Esophagus (tissue), 2 donors: ENCODE results near the gene RNF38. TPM values are rescaled to one million over a fixed set of nuclear protein-coding genes. Genes with fewer than 3 reads are reported as not detected.
"Not testable (repeated sequence)": the region's sequence is repeated elsewhere in the genome, so short reads cannot be mapped to it uniquely, and the experiment has no call there.

Source experiments
- H3K27ac ChIP-seq, 2 donors: one replicate each; pipeline ENCODE4 v1.5.1; 2013; ENCODE audit warnings: low read depth in 2 of 2, mild to moderate bottlenecking in 2 of 2, inconsistent platforms in 1 of 2, low read length in 1 of 2, moderate library complexity in 1 of 2
- H3K27me3 ChIP-seq, 2 donors: one replicate each; pipeline ENCODE4 v1.6.1; 2013; ENCODE audit warnings: low read length in 2 of 2, control low read depth in 1 of 2, mild to moderate bottlenecking in 1 of 2; ENCODE audit not compliant: insufficient read depth in 2 of 2, control insufficient read depth in 1 of 2
- H3K36me3 ChIP-seq, 2 donors: one replicate each; pipeline ENCODE4 v1.6.1; 2013; ENCODE audit warnings: low read length in 1 of 2; ENCODE audit not compliant: control insufficient read depth in 2 of 2, insufficient read depth in 2 of 2
- H3K4me1 ChIP-seq, 2 donors: one replicate each; pipeline ENCODE4 v1.6.1; 2013; ENCODE audit warnings: low read length in 1 of 2; ENCODE audit not compliant: control insufficient read depth in 2 of 2, insufficient read depth in 2 of 2
- H3K4me3 ChIP-seq, 2 donors: one replicate each; pipeline ENCODE4 v1.5.1; 2013; ENCODE audit warnings: low read length in 2 of 2, mild to moderate bottlenecking in 2 of 2, low read depth in 1 of 2, moderate library complexity in 1 of 2
- H3K9me3 ChIP-seq, 2 donors: one replicate each; pipeline ENCODE4 v1.6.1; 2013; ENCODE audit warnings: mild to moderate bottlenecking in 2 of 2, low read depth in 1 of 2, low read length in 1 of 2, moderate library complexity in 1 of 2; ENCODE audit not compliant: control insufficient read depth in 2 of 2, insufficient read depth in 1 of 2
- WGBS, 2 donors: extraction: QIAGEN DNeasy Blood & Tissue Kit; methylation state at CpG; one replicate each; pipeline ENCODE4 v1.1.7; 2013; 5-methylcytosine and 5-hydroxymethylcytosine counted together
- polyA plus RNA-seq, 2 donors: library from polyadenylated mRNA; stranded (reverse); fragments of 200-250 nt; gene quantifications; one replicate each; pipeline ENCODE4 v1.2.3, GENCODE V29; 2013
- donor health status: healthy with polysubstance abuse.
- donor health status: Bipolar disorder and iron deficiency.

Gene RNF38
- polyA plus RNA-seq, 2 donors: 5.0 to 7.7 TPM

DNA sequence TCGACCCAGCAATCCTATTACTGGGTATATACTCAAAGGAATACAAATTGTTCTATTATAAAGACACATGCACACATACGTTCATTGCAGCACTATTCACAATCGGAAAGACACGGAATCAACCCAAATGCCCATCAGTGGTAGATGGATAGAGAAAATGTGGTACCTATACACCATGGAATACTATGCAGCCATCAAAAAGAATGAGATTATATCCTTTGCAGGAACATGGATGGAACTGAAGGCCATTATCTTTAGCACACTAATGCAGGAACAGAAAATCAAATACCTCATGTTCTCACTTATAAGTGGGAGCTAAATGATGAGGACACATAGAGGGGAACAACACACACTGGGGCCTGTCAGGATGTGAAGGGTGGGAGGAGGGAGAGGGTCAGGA is 78.2 kb downstream of the RNF38 start:
- not testable (repeated sequence) for H3K9me3 ChIP-seq, H3K36me3 ChIP-seq, H3K4me3 ChIP-seq, H3K27ac ChIP-seq, H3K27me3 ChIP-seq
- WGBS, 2 donors: 87 to 91% methylated on average over 4 of the region's 4 CpGs
- H3K4me1 ChIP-seq: peaks cover 5 to 10% of the 10 kb centered on the region in 2 donors

DNA sequence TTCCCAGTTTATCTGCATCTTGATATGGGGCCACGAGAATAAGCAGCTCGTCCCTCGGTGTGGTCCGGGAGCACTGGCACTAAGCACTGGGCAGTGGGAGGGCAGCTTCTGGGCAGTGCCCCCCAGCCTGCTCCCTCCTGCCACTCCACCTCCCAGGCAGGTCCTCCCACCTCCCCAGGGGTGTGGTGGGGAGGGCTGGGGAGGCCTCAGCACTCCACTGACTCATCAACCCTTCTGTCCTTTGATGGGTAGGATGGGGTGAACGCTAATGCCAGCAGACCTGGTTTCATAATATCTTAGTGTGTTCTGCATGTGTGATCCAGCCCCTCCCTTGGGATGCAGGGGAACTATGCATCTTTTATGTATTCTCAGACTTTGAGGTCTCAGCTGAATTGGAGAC is 79.6 kb downstream of the RNF38 start:
- H3K4me3 ChIP-seq: no peak overlapping the region
- H3K27me3 ChIP-seq: no peaks in the 10 kb centered on the region
- no peaks in the 10 kb centered on the region for H3K36me3 ChIP-seq
- 64 to 86% methylated on average over 5 of the region's 5 CpGs for WGBS, 2 donors
- peak overlapping the region; percentile 54 to 93 for H3K27ac ChIP-seq
- H3K9me3 ChIP-seq: no peaks in the 10 kb centered on the region
- H3K4me1 ChIP-seq: peaks cover 5 to 10% of the 10 kb centered on the region in 2 donors

DNA sequence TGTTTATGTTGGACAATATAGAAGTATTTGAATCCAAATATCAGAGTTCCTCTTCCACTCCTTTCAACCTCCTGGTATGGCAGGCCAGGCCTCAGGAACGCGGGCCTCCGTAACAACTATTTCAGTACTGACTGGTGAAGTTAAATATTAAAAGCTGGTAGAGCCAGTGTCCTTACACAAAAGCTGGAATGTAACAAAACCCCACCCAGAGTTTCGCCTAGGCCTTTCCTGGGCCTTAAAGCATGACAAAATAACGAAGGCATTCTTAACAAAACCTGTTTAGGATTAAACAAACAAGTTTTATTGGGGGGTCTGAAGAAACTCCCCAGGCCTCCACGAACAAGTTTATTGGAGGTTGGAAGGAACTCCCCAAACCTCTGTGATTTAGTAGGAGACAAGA is 80.3 kb downstream of the RNF38 start:
- peaks cover 5 to 10% of the 10 kb centered on the region in 2 donors for H3K4me1 ChIP-seq
- H3K4me3 ChIP-seq: no peak overlapping the region
- peak overlapping the region; percentile 66 to 95 for H3K27ac ChIP-seq
- no peaks in the 10 kb centered on the region for H3K27me3 ChIP-seq
- 48 to 50% methylated on average over 6 of the region's 6 CpGs for WGBS, 2 donors
- no peaks in the 10 kb centered on the region for H3K36me3 ChIP-seq
- no peaks in the 10 kb centered on the region for H3K9me3 ChIP-seq

- H3K27ac ChIP-seq: peak overlapping the region; percentile 90 to 95
- no peaks in the 10 kb centered on the region for H3K36me3 ChIP-seq
- WGBS, 2 donors: 78 to 85% methylated on average over 7 of the region's 7 CpGs
- no peak overlapping the region for H3K4me3 ChIP-seq
- H3K4me1 ChIP-seq: peaks cover 5 to 10% of the 10 kb centered on the region in 2 donors
- H3K9me3 ChIP-seq: no peaks in the 10 kb centered on the region
- H3K27me3 ChIP-seq: no peaks in the 10 kb centered on the region
Observed at GRCh38 chr9:36319183-36319582, 80.9 kb downstream of the RNF38 start.

GRCh38 chr9:36318212-36318802 is 81.8 kb downstream of the RNF38 start:
- Histone ChIP-seq H3K27ac (peak overlapping the region; percentile 69 to 90), H3K9me3 (no peaks in the 10 kb centered on the region), H3K4me3 (no peak overlapping the region), H3K27me3 (no peaks in the 10 kb centered on the region), H3K36me3 (no peaks in the 10 kb centered on the region), H3K4me1 (peaks cover 5 to 10% of the 10 kb centered on the region in 2 donors)
- WGBS, 2 donors: 78 to 80% methylated on average over 14 of the region's 14 CpGs

GRCh38 chr9:36317766-36318165 is 82.3 kb downstream of the RNF38 start:
- no peaks in the 10 kb centered on the region for H3K36me3 ChIP-seq
- 16 to 21% methylated on average over 6 of the region's 6 CpGs for WGBS, 2 donors
- H3K4me1 ChIP-seq: peaks cover 5 to 10% of the 10 kb centered on the region in 2 donors
- peak overlapping the region; percentile 34 to 50 for H3K27ac ChIP-seq
- no peak overlapping the region for H3K4me3 ChIP-seq
- no peaks in the 10 kb centered on the region for H3K27me3 ChIP-seq
- H3K9me3 ChIP-seq: no peaks in the 10 kb centered on the region

DNA sequence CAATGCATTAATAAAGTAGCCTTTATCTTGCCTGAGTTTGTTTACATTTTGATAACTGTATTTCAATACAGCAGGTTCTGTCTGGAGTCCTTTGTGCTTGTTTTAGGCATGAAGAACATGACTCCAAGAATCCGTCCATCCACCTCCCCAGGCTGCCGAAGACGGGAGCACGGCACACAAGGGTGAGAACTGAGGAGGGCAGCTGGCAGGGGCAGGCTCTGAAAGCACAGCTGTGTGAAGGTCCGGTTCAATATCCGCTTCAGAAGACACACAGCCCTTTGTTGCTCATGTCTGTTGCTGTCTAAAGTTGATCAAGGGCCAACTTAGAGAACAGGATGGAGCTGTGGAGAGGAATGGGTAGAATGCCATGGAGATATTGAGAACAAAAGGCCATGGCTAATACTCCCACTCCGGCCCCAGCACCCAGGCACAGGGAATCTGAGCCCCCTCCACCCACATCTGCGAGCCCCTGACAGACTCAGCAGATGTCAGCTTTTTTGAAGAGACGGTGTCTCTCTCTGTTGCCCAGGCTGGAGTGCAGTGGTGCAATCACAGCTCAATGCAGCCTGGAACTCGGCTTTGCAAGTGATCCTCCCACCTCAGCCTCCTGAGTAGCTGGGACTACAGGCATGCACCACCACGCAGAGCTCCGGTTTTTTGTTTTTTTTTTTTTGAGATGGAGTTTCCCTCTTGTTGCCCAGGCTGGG is 83.3 kb downstream of the RNF38 start:
- peaks cover 5 to 10% of the 10 kb centered on the region in 2 donors for H3K4me1 ChIP-seq
- no peak overlapping the region for H3K27ac ChIP-seq
- no peaks in the 10 kb centered on the region for H3K9me3 ChIP-seq
- 58 to 77% methylated on average over 12 of the region's 12 CpGs for WGBS, 2 donors
- H3K36me3 ChIP-seq: no peaks in the 10 kb centered on the region
- H3K4me3 ChIP-seq: no peak overlapping the region
- H3K27me3 ChIP-seq: no peaks in the 10 kb centered on the region

- H3K4me3 ChIP-seq: no peak overlapping the region
- no peaks in the 10 kb centered on the region for H3K36me3 ChIP-seq
- no peaks in the 10 kb centered on the region for H3K27me3 ChIP-seq
- no peaks in the 10 kb centered on the region for H3K9me3 ChIP-seq
- H3K27ac ChIP-seq: no peak overlapping the region
- peaks cover 5 to 10% of the 10 kb centered on the region in 2 donors for H3K4me1 ChIP-seq
Observed at GRCh38 chr9:36316049-36316448, 84.0 kb downstream of the RNF38 start.

DNA sequence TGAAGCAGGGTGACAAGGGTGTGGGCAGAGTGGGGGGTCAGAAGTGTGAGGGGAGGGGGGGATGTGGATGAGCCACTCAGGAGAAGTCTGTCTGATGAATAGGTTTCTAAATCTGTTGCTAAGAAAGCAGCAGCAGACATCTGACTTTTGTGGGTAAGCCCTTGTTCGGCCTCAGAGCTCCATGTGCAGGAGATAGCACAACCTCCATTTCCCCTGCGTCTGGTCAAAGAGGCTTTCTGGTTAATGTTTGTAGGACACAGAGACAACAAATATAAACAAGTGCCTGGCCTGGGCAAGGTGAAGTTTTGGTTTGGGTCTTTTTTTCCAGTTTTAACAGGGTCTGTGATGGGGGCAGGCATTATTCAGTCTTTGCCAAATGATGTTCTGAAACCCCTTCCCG is 84.8 kb downstream of the RNF38 start:
- Histone ChIP-seq H3K4me1 (peaks cover 5 to 10% of the 10 kb centered on the region in 2 donors), H3K9me3 (no peaks in the 10 kb centered on the region), H3K36me3 (no peaks in the 10 kb centered on the region), H3K27ac (no peak overlapping the region), H3K27me3 (no peaks in the 10 kb centered on the region), H3K4me3 (no peak overlapping the region)
- WGBS, 2 donors: 54 to 65% methylated on average over 3 of the region's 3 CpGs

DNA sequence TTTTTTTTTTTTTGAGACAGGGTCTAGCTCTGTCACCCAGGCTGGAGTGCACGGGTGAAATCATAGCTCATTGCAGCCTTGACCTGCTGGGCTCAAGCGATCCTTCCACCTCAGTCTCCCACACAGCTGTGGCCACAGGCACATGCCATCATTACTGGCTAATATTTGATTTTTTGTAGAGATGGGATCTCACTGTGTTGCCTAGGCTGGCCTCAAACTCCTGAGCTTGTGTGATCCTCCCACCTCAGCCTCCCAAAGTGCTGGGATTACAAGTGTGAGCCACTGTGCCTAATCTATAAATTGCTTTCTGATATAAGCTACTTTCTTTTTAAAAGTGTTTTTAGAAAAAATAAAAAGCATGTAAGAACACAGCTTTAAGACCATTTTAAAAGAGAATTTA is 85.3 kb downstream of the RNF38 start:
- H3K9me3 ChIP-seq: no peaks in the 10 kb centered on the region
- no peaks in the 10 kb centered on the region for H3K27me3 ChIP-seq
- 87 to 92% methylated on average over 2 of the region's 2 CpGs for WGBS, 2 donors
- no peak overlapping the region for H3K4me3 ChIP-seq
- H3K36me3 ChIP-seq: no peaks in the 10 kb centered on the region
- no peak overlapping the region for H3K27ac ChIP-seq
- H3K4me1 ChIP-seq: peaks cover 5 to 10% of the 10 kb centered on the region in 2 donors
